ENCODE data around the gene TNIP2. TPM values are rescaled to one million over a fixed set of nuclear protein-coding genes. Genes with fewer than 3 reads are reported as not detected.
"Not testable (repeated sequence)": the region's sequence is repeated elsewhere in the genome, so short reads cannot be mapped to it uniquely, and the experiment has no call there.

TNIP2 gene
- total RNA-seq, 1 experiment from 2014 or later: 52.5 TPM

GRCh38 chr4:2744576-2745270 lies 11.4 kb downstream of the TNIP2 start:
- no peak for DNase-seq (ENCODE audit: low read depth)

- no peak for DNase-seq (ENCODE audit: low read depth)
Observed at GRCh38 chr4:2743518-2744445, 12.4 kb downstream of the TNIP2 start.

- no peak for DNase-seq (ENCODE audit: low read depth)
Observed at GRCh38 chr4:2742823-2743517, 13.2 kb downstream of the TNIP2 start.

GRCh38 chr4:2742081-2742822 lies 13.9 kb downstream of the TNIP2 start:
- no peak for DNase-seq (ENCODE audit: low read depth)

- no peak for DNase-seq (ENCODE audit: low read depth)
Observed at GRCh38 chr4:2741626-2742025, 14.5 kb downstream of the TNIP2 start.

- DNase-seq (ENCODE audit: low read depth): not testable (repeated sequence)
Observed at GRCh38 chr4:2738296-2738695, 17.8 kb downstream of the TNIP2 start.

- DNase-seq (ENCODE audit: low read depth): no peak
Observed at GRCh38 chr4:2735869-2736268, 20.3 kb downstream of the TNIP2 start.

GRCh38 chr4:2734612-2735011 lies 21.5 kb downstream of the TNIP2 start:
- DNase-seq (ENCODE audit: low read depth): no peak

- DNase-seq (ENCODE audit: low read depth): no peak
Observed at GRCh38 chr4:2733844-2734574, 22.1 kb downstream of the TNIP2 start.

- no peak for DNase-seq (ENCODE audit: low read depth)
Observed at GRCh38 chr4:2733001-2733843, 22.9 kb downstream of the TNIP2 start.

GRCh38 chr4:2732526-2732925 lies 23.6 kb downstream of the TNIP2 start:
- DNase-seq (ENCODE audit: low read depth): no peak

- DNase-seq (ENCODE audit: low read depth): no peak
Observed at GRCh38 chr4:2731907-2732317, 24.2 kb downstream of the TNIP2 start.

- DNase-seq (ENCODE audit: low read depth): no peak
Observed at GRCh38 chr4:2729533-2729875, 26.6 kb downstream of the TNIP2 start.

GRCh38 chr4:2728806-2729532 lies 27.2 kb downstream of the TNIP2 start:
- no peak for DNase-seq (ENCODE audit: low read depth)

GRCh38 chr4:2728221-2728620 lies 27.9 kb downstream of the TNIP2 start:
- DNase-seq (ENCODE audit: low read depth): no peak

- not testable (repeated sequence) for DNase-seq (ENCODE audit: low read depth)
Observed at GRCh38 chr4:2726881-2727280, 29.3 kb downstream of the TNIP2 start.

- no peak for DNase-seq (ENCODE audit: low read depth)
Observed at GRCh38 chr4:2725380-2725779, 30.8 kb downstream of the TNIP2 start.

GRCh38 chr4:2723751-2724150 lies 32.4 kb downstream of the TNIP2 start:
- DNase-seq (ENCODE audit: low read depth): no peak

- no peak for DNase-seq (ENCODE audit: low read depth)
Observed at GRCh38 chr4:2722033-2722432, 34.1 kb downstream of the TNIP2 start.
